GM19395 (cell line): ENCODE measurements around the gene KDM4D.
"Not testable (repeated sequence)": the region's sequence is repeated elsewhere in the genome, so short reads cannot be mapped to it uniquely, and the experiment has no call there.

Experiments used
- ATAC-seq: cut with Tn5 transposase; IDR thresholded peaks from one replicate; pipeline ENCODE4 v1.9.1; 2021; ENCODE audit warnings: mild to moderate bottlenecking, moderate library complexity; ENCODE audit not compliant: unreplicated experiment

KDM4D gene

DNA sequence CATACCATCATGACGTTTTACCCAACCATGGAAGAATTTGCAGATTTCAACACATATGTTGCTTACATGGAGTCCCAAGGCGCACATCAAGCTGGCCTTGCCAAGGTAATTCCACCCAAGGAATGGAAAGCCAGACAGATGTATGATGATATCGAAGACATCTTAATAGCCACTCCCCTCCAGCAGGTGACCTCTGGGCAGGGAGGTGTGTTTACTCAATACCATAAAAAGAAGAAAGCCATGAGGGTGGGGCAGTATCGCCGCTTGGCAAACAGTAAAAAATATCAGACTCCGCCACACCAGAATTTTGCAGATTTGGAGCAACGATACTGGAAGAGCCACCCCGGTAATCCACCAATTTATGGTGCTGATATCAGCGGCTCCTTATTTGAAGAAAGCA lies 52.1 kb downstream of the KDM4D start:
- not testable (repeated sequence) for ATAC-seq

DNA sequence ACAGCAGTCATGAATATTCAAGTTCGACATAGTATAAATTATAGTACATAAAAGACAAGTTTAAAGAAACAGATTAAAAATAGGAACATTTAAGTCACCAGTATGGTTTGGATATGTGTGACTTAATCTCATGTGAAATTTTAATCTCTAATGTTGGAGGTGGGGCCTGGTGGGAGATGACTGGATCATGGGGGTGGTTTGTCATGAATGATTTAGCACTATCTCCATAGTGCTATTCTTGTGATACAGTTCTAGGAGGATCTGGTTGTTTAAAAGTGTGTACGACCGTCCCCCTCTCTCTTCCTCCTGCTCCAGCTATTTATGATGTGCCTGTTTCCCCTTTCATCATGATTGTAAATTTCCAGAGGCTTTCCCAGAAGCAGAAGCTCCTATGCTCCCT lies 54.8 kb downstream of the KDM4D start:
- no peak for ATAC-seq

DNA sequence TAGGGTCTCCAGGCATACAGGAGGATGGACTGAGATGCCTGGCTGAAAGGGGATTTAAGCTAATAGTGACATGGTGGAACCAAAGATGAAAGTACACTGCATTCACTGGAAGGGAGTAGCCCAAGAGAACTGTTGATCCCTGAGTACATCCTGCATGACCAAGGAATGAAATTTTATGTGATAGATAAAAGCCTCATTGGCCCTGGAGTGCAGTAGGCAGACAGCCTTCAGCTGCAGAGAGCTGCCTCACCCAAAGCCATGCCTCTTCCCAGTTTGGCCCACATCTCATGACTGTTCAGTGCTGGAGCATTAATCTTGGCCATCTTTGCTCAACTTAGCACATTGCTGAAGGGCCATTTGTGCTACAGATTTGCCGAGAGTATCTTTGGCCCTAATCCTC lies 59.5 kb downstream of the KDM4D start:
- no peak for ATAC-seq

DNA sequence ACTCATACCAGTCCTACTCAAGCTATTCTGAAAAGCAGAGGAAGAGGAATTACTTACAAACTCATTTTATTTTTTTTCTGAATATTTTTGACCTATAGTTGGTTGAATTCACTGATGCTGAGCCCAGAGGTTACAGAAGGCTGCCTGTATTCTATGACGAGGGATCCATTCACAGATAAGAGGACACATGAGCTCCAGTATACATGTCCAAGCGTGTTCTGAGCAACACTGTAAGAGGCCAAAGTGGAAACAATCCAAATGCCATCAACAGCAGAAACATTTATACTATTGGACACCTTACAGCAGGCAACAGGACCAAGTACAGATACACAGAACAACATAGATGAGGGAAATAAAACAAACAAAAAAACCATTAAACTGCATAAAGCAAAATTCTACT lies 61.8 kb downstream of the KDM4D start:
- no peak for ATAC-seq

DNA sequence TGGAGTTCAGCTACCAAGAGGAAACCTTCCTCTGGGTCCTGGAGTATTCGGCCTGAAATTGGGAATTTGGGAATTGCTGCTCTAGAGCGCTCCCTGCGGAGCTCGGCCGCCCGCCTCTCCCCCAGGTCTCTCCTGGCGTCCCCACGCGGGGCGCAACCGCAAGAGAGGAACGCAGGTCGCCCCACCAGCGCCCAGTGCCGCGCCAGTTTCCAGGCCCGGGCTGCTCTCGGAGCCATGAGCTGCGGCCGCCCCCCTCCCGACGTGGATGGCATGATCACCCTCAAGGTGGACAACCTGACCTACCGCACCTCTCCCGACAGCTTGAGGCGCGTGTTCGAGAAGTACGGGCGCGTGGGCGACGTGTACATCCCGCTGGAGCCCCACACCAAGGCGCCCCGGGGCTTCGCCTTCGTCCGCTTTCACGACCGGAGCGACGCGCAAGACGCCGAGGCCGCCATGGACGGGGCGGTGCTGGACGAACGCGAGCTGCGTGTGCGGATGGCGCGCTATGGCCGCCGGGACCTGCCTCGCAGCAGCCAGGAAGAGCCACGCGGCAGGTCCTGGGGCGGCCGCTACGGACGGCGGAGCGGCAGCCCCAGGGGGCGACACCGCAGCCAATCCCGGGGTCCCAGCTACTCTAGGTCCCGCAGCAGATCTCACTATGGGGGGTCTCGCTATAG lies 64.0 kb downstream of the KDM4D start:
- ATAC-seq: not testable (repeated sequence)

DNA sequence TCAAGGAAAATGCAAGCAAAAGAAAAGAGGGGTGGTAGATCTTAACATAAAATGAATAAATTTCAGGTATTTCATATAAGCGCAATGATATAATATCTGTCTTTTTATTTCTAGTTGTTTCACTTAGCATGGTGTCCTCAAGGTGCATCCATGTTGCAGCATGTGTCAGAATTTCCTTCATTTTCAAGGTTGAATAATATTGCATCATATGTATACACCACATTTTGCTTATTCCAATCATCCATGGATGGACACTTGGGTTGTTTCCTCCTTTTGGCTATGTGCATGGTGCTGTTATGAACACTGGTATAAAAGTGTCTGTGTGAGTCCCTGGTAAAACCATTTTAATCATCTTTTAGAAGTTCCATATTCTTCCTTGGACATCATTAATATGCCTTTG lies 68.7 kb downstream of the KDM4D start:
- ATAC-seq: no peak

DNA sequence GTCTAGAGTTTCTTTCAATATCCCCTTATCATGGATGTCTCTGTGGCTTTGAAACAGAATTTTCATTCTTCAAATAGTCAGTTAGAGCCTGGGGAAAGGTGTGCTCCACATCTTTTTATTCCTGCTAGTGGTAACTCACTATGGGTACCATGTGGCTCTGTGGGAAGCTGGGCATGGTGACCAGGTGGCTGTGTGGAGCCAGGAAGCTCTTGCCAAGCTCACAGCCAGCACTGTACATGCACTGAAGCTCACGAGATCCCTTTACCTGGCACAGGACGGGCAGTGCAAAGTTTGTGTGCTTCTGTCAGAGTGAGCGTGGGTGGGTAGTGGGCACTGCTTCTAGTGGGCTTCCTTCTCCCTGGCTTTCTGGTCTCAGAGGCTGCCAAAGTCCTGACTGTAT lies 69.4 kb downstream of the KDM4D start:
- ATAC-seq: no peak

DNA sequence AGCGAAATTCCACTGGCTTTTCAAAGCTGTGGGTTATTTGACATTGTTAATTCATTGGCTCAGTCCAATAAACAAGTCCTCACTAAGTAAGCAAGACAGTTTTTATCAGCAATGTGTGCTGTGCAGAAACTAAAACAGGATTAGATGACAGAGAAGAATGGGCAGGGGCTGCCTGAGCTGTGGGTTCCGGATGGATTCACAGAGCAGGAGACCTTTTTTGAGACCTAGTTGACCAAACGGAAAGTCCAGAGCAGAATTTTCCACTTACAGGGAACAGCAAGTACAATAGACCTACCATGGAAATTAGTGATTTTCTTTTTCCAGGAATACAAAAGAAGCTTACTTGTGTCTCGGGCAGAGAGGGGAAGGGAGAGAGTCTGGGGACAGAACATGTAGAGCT lies 70.5 kb downstream of the KDM4D start:
- no peak for ATAC-seq

DNA sequence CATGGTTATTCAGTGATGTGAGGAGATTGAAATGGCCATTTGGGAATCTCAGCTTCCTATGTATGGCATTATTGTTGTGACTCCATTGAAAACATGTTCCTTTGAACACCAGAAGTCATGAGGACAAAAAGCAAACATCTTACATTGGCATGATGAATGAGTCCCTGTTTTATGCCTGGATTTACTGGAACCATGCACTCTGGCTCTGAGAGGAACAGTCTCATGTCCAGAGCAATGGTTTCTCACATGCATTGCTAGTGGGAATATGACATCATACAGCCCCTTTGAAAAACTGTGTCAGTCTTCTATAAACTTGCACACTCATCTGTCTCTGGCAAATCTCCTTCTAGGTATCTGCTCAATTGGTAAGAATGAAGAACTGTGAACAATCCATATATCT lies 72.3 kb downstream of the KDM4D start:
- ATAC-seq: no peak
